Psoas muscle (tissue), 8 donors: ENCODE results near the gene COX14. TPM values are rescaled to one million over a fixed set of nuclear protein-coding genes. Genes with fewer than 3 reads are reported as not detected.
"Not testable (repeated sequence)": the region's sequence is repeated elsewhere in the genome, so short reads cannot be mapped to it uniquely, and the experiment has no call there.

Experiments
- ATAC-seq, 4 donors: fragments of 200-7000 bp; cut with Tn5 transposase; one replicate each; pipeline ENCODE4 v1.9.1; 2020; ENCODE audit warnings: moderate library complexity in 3 of 4, mild to moderate bottlenecking in 2 of 4
- DNase-seq, 2 donors: peaks; one replicate each; pipeline ENCODE4 v3.0.0-alpha.2; 2020
- H3K27ac ChIP-seq: fragments of 200-600 bp; one replicate; pipeline ENCODE4 v1.8.0; 2022
- H3K27me3 ChIP-seq, 3 donors: fragments of 200-600 bp in 1 of 3; one replicate each; pipeline versions ENCODE4 v1.6.1 to v1.8.0; 2013 to 2022; ENCODE audit warnings: low read length in 2 of 3, mild to moderate bottlenecking in 2 of 3, moderate library complexity in 1 of 3; ENCODE audit not compliant: insufficient read depth in 3 of 3
- H3K36me3 ChIP-seq, 2 donors: fragments of 200-600 bp in 1 of 2; one replicate each; pipeline versions ENCODE4 v1.6.1 to v1.8.0; 2013 to 2022; ENCODE audit warnings: low read depth in 1 of 2, mild to moderate bottlenecking in 1 of 2, moderate library complexity in 1 of 2; ENCODE audit not compliant: insufficient read depth in 1 of 2
- H3K4me1 ChIP-seq: fragments of 200-600 bp; one replicate; pipeline ENCODE4 v1.8.0; 2022
- H3K4me3 ChIP-seq: fragments of 200-600 bp; one replicate; pipeline ENCODE4 v1.8.0; 2022; ENCODE audit warnings: mild to moderate bottlenecking
- H3K9me3 ChIP-seq: fragments of 200-600 bp; one replicate; pipeline ENCODE4 v1.8.0; 2022
- CTCF ChIP-seq: fragments of 200-600 bp; IDR thresholded peaks from one replicate; pipeline ENCODE4 v1.8.0; 2022; ENCODE audit warnings: antibody characterized with exemption
- WGBS, 3 donors: extraction: QIAGEN DNeasy Blood & Tissue Kit; methylation state at CpG; one replicate each; pipeline versions ENCODE4 v1.1.6 to v1.1.7; 2013; 5-methylcytosine and 5-hydroxymethylcytosine counted together
- intact Hi-C, 2 donors: fragments of 100-400 bp; cut with DNase I; formaldehyde crosslinking; loops; one replicate each; pipeline versions ENCODE4 v1.11.0 to v1.14.2; 2022
- polyA plus RNA-seq, 3 donors: library from polyadenylated mRNA; stranded (reverse); fragments of 200-250 nt; gene quantifications; one replicate each; pipeline ENCODE4 v1.2.3, GENCODE V29; 2013
- total RNA-seq, 4 donors: library from RNA; stranded (reverse); fragmentation: NEBNext Ultra II Directional in 2 of 4; extraction: Animal tissue kit (Norgen Biotek cat#: 25700) in 2 of 4; gene quantifications; one replicate each; pipeline versions ENCODE4 v1.2.1 to v1.2.4, GENCODE V29; 2021 to 2023
- donor health status: healthy with polysubstance abuse.
- donor health status: DM: no; HTN: no; CAD: no; lungs with moderate emphysema.
- donor health status: Bipolar disorder and iron deficiency.
- donor health status: healthy.
- donor health status: DM: yes; HTN: yes; CAD: no.
- donor health status: DM: no; HTN: no; CAD: no.
- donor health status: DM: no; HTN: no; CAD: no.
- donor health status: DM: yes; HTN: yes; CAD: no.

COX14 gene
- total and polyA plus RNA-seq, 7 donors: 101 to 173 (median 132) TPM

GRCh38 chr12:50149311-50149710 lies 37.3 kb downstream of the COX14 start:
- DNase-seq (no peak), ATAC-seq (no peak)
- TF ChIP-seq CTCF: no peak
- peaks cover 3% of the 10 kb centered on the region for H3K4me1 ChIP-seq
- intact Hi-C loops: no loop called here
- no peaks in the 10 kb centered on the region for H3K36me3 ChIP-seq
- no peaks in the 10 kb centered on the region for H3K27me3 ChIP-seq
- H3K9me3 ChIP-seq: no peaks in the 10 kb centered on the region
- peak overlapping the region; percentile 9 for H3K27ac ChIP-seq
- 47 to 61% (median 47%) methylated on average over 3 of the region's 3 CpGs for WGBS, 3 donors
- no peak overlapping the region for H3K4me3 ChIP-seq

GRCh38 chr12:50151047-50151687 lies 39.1 kb downstream of the COX14 start:
- Histone ChIP-seq H3K27me3 (no peaks in the 10 kb centered on the region), H3K4me3 (no peak overlapping the region), H3K36me3 (no peaks in the 10 kb centered on the region), H3K9me3 (no peaks in the 10 kb centered on the region), H3K4me1 (peaks cover 3% of the 10 kb centered on the region), H3K27ac (no peak overlapping the region)
- DNase-seq (no peak), ATAC-seq (no peak)
- intact Hi-C loops: no loop called here
- 69 to 82% (median 76%) methylated on average over 1 of the region's 1 CpG for WGBS, 3 donors
- no peak for TF ChIP-seq CTCF

GRCh38 chr12:50154947-50155346 lies 42.9 kb downstream of the COX14 start:
- H3K9me3 ChIP-seq, H3K4me3 ChIP-seq, DNase-seq, intact Hi-C loops, H3K27me3 ChIP-seq, H3K36me3 ChIP-seq, H3K4me1 ChIP-seq, ATAC-seq, H3K27ac ChIP-seq: not testable (repeated sequence)
- WGBS, 3 donors: 92 to 95% (median 93%) methylated on average over 5 of the region's 5 CpGs

- intact Hi-C loops: no loop called here
- no peak for DNase-seq
- H3K36me3 ChIP-seq: no peaks in the 10 kb centered on the region
- ATAC-seq: no peak
- H3K4me3 ChIP-seq: no peak overlapping the region
- no peaks in the 10 kb centered on the region for H3K4me1 ChIP-seq
- H3K9me3 ChIP-seq: no peaks in the 10 kb centered on the region
- TF ChIP-seq CTCF: no peak
- no peak overlapping the region for H3K27ac ChIP-seq
- no peaks in the 10 kb centered on the region for H3K27me3 ChIP-seq
Measured at GRCh38 chr12:50156641-50157040, 44.6 kb downstream of the COX14 start.

GRCh38 chr12:50157259-50157658 lies 45.2 kb downstream of the COX14 start:
- TF ChIP-seq CTCF: no peak
- 86 to 98% (median 96%) methylated on average over 2 of the region's 2 CpGs for WGBS, 3 donors
- no peaks in the 10 kb centered on the region for H3K4me1 ChIP-seq
- no peaks in the 10 kb centered on the region for H3K27me3 ChIP-seq
- no peaks in the 10 kb centered on the region for H3K9me3 ChIP-seq
- no peaks in the 10 kb centered on the region for H3K36me3 ChIP-seq
- no peak for DNase-seq
- H3K27ac ChIP-seq: no peak overlapping the region
- H3K4me3 ChIP-seq: no peak overlapping the region
- intact Hi-C loops: no loop called here
- no peak for ATAC-seq
